ENCODE data around the gene OXSM.

The OXSM gene

GRCh38 chr3:25830373-25831280 lies 40.7 kb downstream of the OXSM start:
- H3K4me1 ChIP-seq (ENCODE audit: control insufficient read depth, insufficient read depth, low read length, unreplicated experiment) = no peaks in the 10 kb centered on the region
- no peak overlapping the region for H2AFZ ChIP-seq (ENCODE audit: low read length, unreplicated experiment)
- no peak overlapping the region for H3K27ac ChIP-seq (ENCODE audit: low read depth, low read length)
- H3K4me3 ChIP-seq (ENCODE audit: low read depth, low read length) = no peak overlapping the region
- 0 out of 2 replicates have a peak, but pooled peaks cover 3% of the 10 kb centered on the region for H3K27me3 ChIP-seq (ENCODE audit: insufficient read depth, low read length)
- no peaks in the 10 kb centered on the region for H3K36me3 ChIP-seq (ENCODE audit: insufficient read depth, low read length)
- no peaks in the 10 kb centered on the region for H3K79me2 ChIP-seq (ENCODE audit: control insufficient read depth, insufficient read depth, low read length, unreplicated experiment)

GRCh38 chr3:25831578-25831977 lies 41.7 kb downstream of the OXSM start:
- H3K4me3 ChIP-seq (ENCODE audit: low read depth, low read length) = no peak overlapping the region
- H3K4me1 ChIP-seq (ENCODE audit: control insufficient read depth, insufficient read depth, low read length, unreplicated experiment) = no peaks in the 10 kb centered on the region
- H2AFZ ChIP-seq (ENCODE audit: low read length, unreplicated experiment) = no peak overlapping the region
- H3K79me2 ChIP-seq (ENCODE audit: control insufficient read depth, insufficient read depth, low read length, unreplicated experiment) = no peaks in the 10 kb centered on the region
- no peak overlapping the region for H3K27ac ChIP-seq (ENCODE audit: low read depth, low read length)
- H3K36me3 ChIP-seq (ENCODE audit: insufficient read depth, low read length) = no peaks in the 10 kb centered on the region
- H3K27me3 ChIP-seq (ENCODE audit: insufficient read depth, low read length) = 0 out of 2 replicates have a peak, but pooled peaks cover 3% of the 10 kb centered on the region

- H3K27me3 ChIP-seq (ENCODE audit: insufficient read depth, low read length) = no peaks in the 10 kb centered on the region
- no peak overlapping the region for H3K27ac ChIP-seq (ENCODE audit: low read depth, low read length)
- no peak overlapping the region for H3K4me3 ChIP-seq (ENCODE audit: low read depth, low read length)
- H3K4me1 ChIP-seq (ENCODE audit: control insufficient read depth, insufficient read depth, low read length, unreplicated experiment) = no peaks in the 10 kb centered on the region
- H3K79me2 ChIP-seq (ENCODE audit: control insufficient read depth, insufficient read depth, low read length, unreplicated experiment) = no peaks in the 10 kb centered on the region
- H2AFZ ChIP-seq (ENCODE audit: low read length, unreplicated experiment) = no peak overlapping the region
- H3K36me3 ChIP-seq (ENCODE audit: insufficient read depth, low read length) = no peaks in the 10 kb centered on the region
Observed at GRCh38 chr3:25834346-25834745, 44.5 kb downstream of the OXSM start.

- Histone ChIP-seq H3K36me3 (ENCODE audit: insufficient read depth, low read length) (no peaks in the 10 kb centered on the region), H3K79me2 (ENCODE audit: control insufficient read depth, insufficient read depth, low read length, unreplicated experiment) (no peaks in the 10 kb centered on the region), H3K4me3 (ENCODE audit: low read depth, low read length) (no peak overlapping the region), H2AFZ (ENCODE audit: low read length, unreplicated experiment) (no peak overlapping the region), H3K27me3 (ENCODE audit: insufficient read depth, low read length) (no peaks in the 10 kb centered on the region), H3K4me1 (ENCODE audit: control insufficient read depth, insufficient read depth, low read length, unreplicated experiment) (no peaks in the 10 kb centered on the region), H3K27ac (ENCODE audit: low read depth, low read length) (no peak overlapping the region)
Observed at GRCh38 chr3:25836579-25836978, 46.7 kb downstream of the OXSM start.

- no peak overlapping the region for H3K27ac ChIP-seq (ENCODE audit: low read depth, low read length)
- H2AFZ ChIP-seq (ENCODE audit: low read length, unreplicated experiment) = no peak overlapping the region
- H3K36me3 ChIP-seq (ENCODE audit: insufficient read depth, low read length) = no peaks in the 10 kb centered on the region
- H3K27me3 ChIP-seq (ENCODE audit: insufficient read depth, low read length) = no peaks in the 10 kb centered on the region
- no peaks in the 10 kb centered on the region for H3K4me1 ChIP-seq (ENCODE audit: control insufficient read depth, insufficient read depth, low read length, unreplicated experiment)
- no peaks in the 10 kb centered on the region for H3K79me2 ChIP-seq (ENCODE audit: control insufficient read depth, insufficient read depth, low read length, unreplicated experiment)
- H3K4me3 ChIP-seq (ENCODE audit: low read depth, low read length) = no peak overlapping the region
Observed at GRCh38 chr3:25837038-25837437, 47.1 kb downstream of the OXSM start.

- Histone ChIP-seq H2AFZ (ENCODE audit: low read length, unreplicated experiment) (no peak overlapping the region), H3K79me2 (ENCODE audit: control insufficient read depth, insufficient read depth, low read length, unreplicated experiment) (no peaks in the 10 kb centered on the region), H3K36me3 (ENCODE audit: insufficient read depth, low read length) (no peaks in the 10 kb centered on the region), H3K27ac (ENCODE audit: low read depth, low read length) (no peak overlapping the region), H3K4me3 (ENCODE audit: low read depth, low read length) (no peak overlapping the region), H3K27me3 (ENCODE audit: insufficient read depth, low read length) (no peaks in the 10 kb centered on the region), H3K4me1 (ENCODE audit: control insufficient read depth, insufficient read depth, low read length, unreplicated experiment) (no peaks in the 10 kb centered on the region)
Observed at GRCh38 chr3:25840099-25840498, 50.2 kb downstream of the OXSM start.

GRCh38 chr3:25843332-25843731 lies 53.4 kb downstream of the OXSM start:
- H3K27ac ChIP-seq (ENCODE audit: low read depth, low read length) = no peak overlapping the region
- H3K27me3 ChIP-seq (ENCODE audit: insufficient read depth, low read length) = no peaks in the 10 kb centered on the region
- H3K4me3 ChIP-seq (ENCODE audit: low read depth, low read length) = no peak overlapping the region
- no peaks in the 10 kb centered on the region for H3K79me2 ChIP-seq (ENCODE audit: control insufficient read depth, insufficient read depth, low read length, unreplicated experiment)
- no peaks in the 10 kb centered on the region for H3K4me1 ChIP-seq (ENCODE audit: control insufficient read depth, insufficient read depth, low read length, unreplicated experiment)
- no peaks in the 10 kb centered on the region for H3K36me3 ChIP-seq (ENCODE audit: insufficient read depth, low read length)
- no peak overlapping the region for H2AFZ ChIP-seq (ENCODE audit: low read length, unreplicated experiment)
